Measurements from ENCODE around the gene CES1. TPM values are rescaled to one million over a fixed set of nuclear protein-coding genes. Genes with fewer than 3 reads are reported as not detected.

CES1 gene
- total RNA-seq, 1 donor from 2014 or later = 0.58 TPM

- Mint-ChIP-seq H3K36me3 (ENCODE audit: low read depth) (no peaks in the 10 kb centered on the region), H3K9me3 (no peaks in the 10 kb centered on the region), H3K27ac (ENCODE audit: unreplicated experiment) (no peak overlapping the region), H3K27me3 (ENCODE audit: low read depth) (peaks cover 59% of the 10 kb centered on the region), H3K4me1 (no peaks in the 10 kb centered on the region), H3K4me3 (no peak overlapping the region)
- no peak for TF ChIP-seq CTCF (conservative IDR thresholded peaks at IDR 0.05)
- no peak for DNase-seq (ENCODE audit: low read depth, low spot score)
Measured at GRCh38 chr16:55853114-55853513, 20.2 kb upstream of the CES1 start.

DNA sequence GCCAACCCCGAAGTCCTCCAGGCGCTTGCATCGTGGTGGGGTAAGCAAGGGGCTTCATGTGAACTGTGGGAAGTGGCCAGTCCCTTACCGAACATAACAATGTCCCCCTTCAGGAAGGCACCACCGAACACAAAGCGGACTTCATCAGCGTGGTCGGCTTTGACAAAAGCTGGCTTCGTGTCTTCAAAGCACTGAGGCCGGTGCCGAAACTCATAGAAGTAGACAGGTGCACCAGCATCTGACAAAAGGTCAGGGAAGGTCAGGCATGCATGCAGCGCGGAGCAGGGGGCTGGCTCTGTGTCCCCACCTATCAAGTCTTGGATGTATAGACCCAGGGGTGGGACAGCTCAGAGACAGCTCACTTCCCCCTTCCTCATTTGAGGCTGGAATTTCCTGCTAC, 16.6 kb upstream of the CES1 start:
- Mint-ChIP-seq H3K4me1 (no peaks in the 10 kb centered on the region), H3K36me3 (ENCODE audit: low read depth) (no peaks in the 10 kb centered on the region), H3K27ac (ENCODE audit: unreplicated experiment) (peak overlapping the region; percentile 9), H3K9me3 (no peaks in the 10 kb centered on the region), H3K27me3 (ENCODE audit: low read depth) (peaks cover 72% of the 10 kb centered on the region), H3K4me3 (no peak overlapping the region)
- TF ChIP-seq CTCF (conservative IDR thresholded peaks at IDR 0.05) = no peak
- no peak for DNase-seq (ENCODE audit: low read depth, low spot score)

DNA sequence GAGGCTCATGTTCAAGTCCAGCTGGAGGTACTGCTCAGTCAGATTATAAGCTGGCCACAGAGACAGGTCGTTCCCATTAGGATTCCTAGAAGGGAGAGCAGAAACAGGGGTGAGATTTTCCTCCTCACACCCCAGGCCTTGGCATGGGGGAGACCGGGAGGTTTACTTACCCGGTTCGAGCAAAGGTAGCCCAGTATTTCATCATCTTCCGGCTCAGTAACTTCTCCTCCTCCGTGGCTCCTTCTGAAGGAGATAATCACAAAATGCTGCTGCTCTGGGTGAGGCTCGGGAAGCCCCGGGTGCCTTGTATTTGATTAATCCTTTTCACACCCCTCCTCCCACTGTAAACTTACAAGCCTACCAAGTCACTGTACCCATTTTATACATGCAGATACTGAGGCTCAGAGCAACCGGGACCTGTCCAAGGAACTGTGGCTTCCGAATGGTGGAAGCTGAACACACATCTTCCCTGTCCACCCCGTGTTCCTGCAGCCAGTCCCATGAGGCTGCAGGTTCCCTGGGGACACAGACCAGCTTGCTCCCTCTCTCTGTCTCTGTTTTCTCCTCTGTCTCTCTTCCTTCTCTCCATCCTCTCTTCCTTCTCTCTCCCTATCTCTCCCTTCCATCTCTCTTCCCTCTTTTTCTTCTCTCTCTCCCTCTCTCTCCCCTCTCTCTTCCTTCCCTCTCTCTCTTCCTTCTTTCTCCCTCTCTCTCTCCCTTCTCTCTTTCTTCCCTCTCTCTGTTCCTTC, 13.9 kb upstream of the CES1 start:
- no peak for TF ChIP-seq CTCF (conservative IDR thresholded peaks at IDR 0.05)
- no peaks in the 10 kb centered on the region for H3K4me1 Mint-ChIP-seq
- no peak for DNase-seq (ENCODE audit: low read depth, low spot score)
- no peaks in the 10 kb centered on the region for H3K36me3 Mint-ChIP-seq (ENCODE audit: low read depth)
- H3K9me3 Mint-ChIP-seq = no peaks in the 10 kb centered on the region
- H3K27me3 Mint-ChIP-seq (ENCODE audit: low read depth) = peaks cover 57% of the 10 kb centered on the region
- no peak overlapping the region for H3K4me3 Mint-ChIP-seq
- H3K27ac Mint-ChIP-seq (ENCODE audit: unreplicated experiment) = no peak overlapping the region

GRCh38 chr16:55843105-55843395, 10.2 kb upstream of the CES1 start:
- Mint-ChIP-seq H3K9me3 (no peaks in the 10 kb centered on the region), H3K36me3 (ENCODE audit: low read depth) (no peaks in the 10 kb centered on the region), H3K27ac (ENCODE audit: unreplicated experiment) (no peak overlapping the region), H3K4me3 (no peak overlapping the region), H3K27me3 (ENCODE audit: low read depth) (peaks cover 29% of the 10 kb centered on the region), H3K4me1 (no peaks in the 10 kb centered on the region)
- no peak for DNase-seq (ENCODE audit: low read depth, low spot score)
- TF ChIP-seq CTCF (conservative IDR thresholded peaks at IDR 0.05) = no peak

GRCh38 chr16:55842369-55843104, 9.6 kb upstream of the CES1 start:
- Mint-ChIP-seq H3K4me1 (no peaks in the 10 kb centered on the region), H3K27ac (ENCODE audit: unreplicated experiment) (peak overlapping the region; percentile 19), H3K9me3 (no peaks in the 10 kb centered on the region), H3K4me3 (no peak overlapping the region), H3K36me3 (ENCODE audit: low read depth) (no peaks in the 10 kb centered on the region), H3K27me3 (ENCODE audit: low read depth) (peaks cover 29% of the 10 kb centered on the region)
- DNase-seq (ENCODE audit: low read depth, low spot score) = peak; percentile 14
- peak; percentile 85 for TF ChIP-seq CTCF (conservative IDR thresholded peaks at IDR 0.05)

Measured in neural crest cell (in vitro differentiated cells).